Measurements from ENCODE around the gene GINM1.
A peak's percentile ranks its signal among the peaks of the same experiment; 100 is the strongest.

The GINM1 gene

DNA sequence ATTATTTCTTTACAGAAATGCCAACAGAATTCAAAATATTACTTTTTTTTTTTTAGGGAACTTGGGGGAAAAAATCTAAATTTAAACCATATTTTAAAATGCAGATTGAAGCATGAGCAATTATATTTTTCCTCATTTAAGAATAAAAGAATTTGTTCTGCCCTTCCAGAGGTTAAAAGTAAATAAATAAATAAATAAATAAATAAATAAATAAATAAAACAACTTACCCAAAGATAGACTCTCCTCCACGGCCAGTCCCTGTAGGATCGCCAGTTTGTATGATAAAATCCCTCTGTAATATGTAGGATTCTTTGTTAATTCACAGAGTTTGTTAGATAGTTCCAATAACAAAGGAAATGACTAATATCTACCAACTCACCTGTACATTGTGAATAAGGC lies 25.0 kb upstream of the GINM1 start (continued):
- TF ChIP-seq, protein P1, sequence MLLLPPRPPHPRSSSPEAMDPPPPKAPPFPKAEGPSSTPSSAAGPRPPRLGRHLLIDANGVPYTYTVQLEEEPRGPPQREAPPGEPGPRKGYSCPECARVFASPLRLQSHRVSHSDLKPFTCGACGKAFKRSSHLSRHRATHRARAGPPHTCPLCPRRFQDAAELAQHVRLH (tag by site-specific recombination; IDR thresholded peaks at IDR 0.05), result no peak
- TF ChIP-seq ZNF792 (tag by site-specific recombination; IDR thresholded peaks at IDR 0.05) (no peak), ZEB2 (tag by site-specific recombination; IDR thresholded peaks at IDR 0.05) (no peak), ZNF2 (tag by site-specific recombination; IDR thresholded peaks at IDR 0.05) (no peak), ZBTB1 (tag by site-specific recombination; IDR thresholded peaks at IDR 0.05) (no peak), ZNF112 (tag by site-specific recombination; IDR thresholded peaks at IDR 0.05) (no peak), ZNF366 (tag by site-specific recombination; conservative IDR thresholded peaks at IDR 0.05) (no peak), ZNF223 (tag by site-specific recombination; IDR thresholded peaks at IDR 0.05) (no peak), ZBTB20 (tag by site-specific recombination; IDR thresholded peaks at IDR 0.05) (no peak), ZNF621 (tag by site-specific recombination; IDR thresholded peaks at IDR 0.05) (no peak)
- TF ChIP-seq, protein P2, sequence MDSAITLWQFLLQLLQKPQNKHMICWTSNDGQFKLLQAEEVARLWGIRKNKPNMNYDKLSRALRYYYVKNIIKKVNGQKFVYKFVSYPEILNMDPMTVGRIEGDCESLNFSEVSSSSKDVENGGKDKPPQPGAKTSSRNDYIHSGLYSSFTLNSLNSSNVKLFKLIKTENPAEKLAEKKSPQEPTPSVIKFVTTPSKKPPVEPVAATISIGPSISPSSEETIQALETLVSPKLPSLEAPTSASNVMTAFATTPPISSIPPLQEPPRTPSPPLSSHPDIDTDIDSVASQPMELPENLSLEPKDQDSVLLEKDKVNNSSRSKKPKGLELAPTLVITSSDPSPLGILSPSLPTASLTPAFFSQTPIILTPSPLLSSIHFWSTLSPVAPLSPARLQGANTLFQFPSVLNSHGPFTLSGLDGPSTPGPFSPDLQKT (IDR thresholded peaks at IDR 0.05; ENCODE audit: borderline replicate concordance, low read depth, low read length), result no peak
- TF ChIP-seq, protein P3, sequence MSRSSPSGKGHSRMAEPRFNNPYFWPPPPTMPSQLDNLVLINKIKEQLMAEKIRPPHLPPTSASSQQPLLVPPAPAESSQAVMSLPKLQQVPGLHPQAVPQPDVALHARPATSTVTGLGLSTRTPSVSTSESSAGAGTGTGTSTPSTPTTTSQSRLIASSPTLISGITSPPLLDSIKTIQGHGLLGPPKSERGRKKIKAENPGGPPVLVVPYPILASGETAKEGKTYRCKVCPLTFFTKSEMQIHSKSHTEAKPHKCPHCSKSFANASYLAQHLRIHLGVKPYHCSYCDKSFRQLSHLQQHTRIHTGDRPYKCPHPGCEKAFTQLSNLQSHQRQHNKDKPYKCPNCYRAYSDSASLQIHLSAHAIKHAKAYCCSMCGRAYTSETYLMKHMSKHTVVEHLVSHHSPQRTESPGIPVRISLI (tag by site-specific recombination; IDR thresholded peaks at IDR 0.05), result no peak

DNA sequence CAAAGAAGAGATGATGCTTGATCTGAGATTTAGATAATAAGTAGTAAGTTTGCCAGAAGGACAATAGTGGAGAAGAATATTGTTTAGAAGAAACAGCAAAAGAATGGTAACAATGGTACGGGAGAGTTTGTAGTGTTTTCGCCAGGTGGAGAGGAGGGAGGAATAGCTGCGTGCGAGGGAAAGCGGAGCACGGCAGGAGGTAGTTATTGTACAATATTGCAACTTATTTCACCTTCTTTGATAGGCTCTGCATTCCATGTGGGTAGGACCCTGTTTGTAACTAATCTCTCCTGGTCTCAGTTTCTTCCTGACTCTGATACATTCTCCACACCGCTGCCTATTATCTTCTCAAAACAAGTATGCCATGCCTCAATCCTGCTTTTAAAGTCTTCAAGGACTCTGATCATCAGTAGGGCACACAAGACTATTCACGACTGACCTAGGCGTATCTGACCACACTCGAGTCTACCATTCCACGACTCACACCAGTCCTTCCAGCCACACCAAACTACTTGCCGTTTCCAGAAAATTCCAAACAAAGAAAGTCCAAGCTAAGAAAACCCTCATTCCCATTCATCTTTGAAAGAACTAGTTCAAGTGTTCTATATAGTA lies 21.4 kb upstream of the GINM1 start:
- peaks cover 11 to 12% of the 10 kb centered on the region in 2 experiments for H3K36me3 ChIP-seq (ENCODE audit: control insufficient read depth in 2 of 2, insufficient read depth in 1 of 2, low read length in 2 of 2)
- peak overlapping the region; percentile 79 for H3K4me3 ChIP-seq (ENCODE audit: low read depth, low read length)
- no peak overlapping the region for H3K27ac ChIP-seq (ENCODE audit: extremely low read depth, low read depth, low read length)
- peaks cover 3% of the 10 kb centered on the region; the same call in 1 of the 2 replicates for H3K4me1 ChIP-seq (ENCODE audit: control insufficient read depth, insufficient read depth, low read length)
- ChIA-PET CTCF (interaction anchor here (0.6 to 2.8 kb wide), 12 partner anchors 8 to 518 kb away, joined by 3 to 14 read pairs (median 5); partner anchors contain the start of gene NUP43), POLR2A (interaction anchor here (1.5 to 3.3 kb wide), 4 partner anchors 16 to 173 kb away, joined by 3 to 11 read pairs (median 10); partner anchors contain the start of genes GINM1 and LATS1)
- H3K9me3 ChIP-seq (ENCODE audit: control insufficient read depth, insufficient read depth, low read depth, low read length), result no peaks in the 10 kb centered on the region
- TF ChIP-seq, protein P4, sequence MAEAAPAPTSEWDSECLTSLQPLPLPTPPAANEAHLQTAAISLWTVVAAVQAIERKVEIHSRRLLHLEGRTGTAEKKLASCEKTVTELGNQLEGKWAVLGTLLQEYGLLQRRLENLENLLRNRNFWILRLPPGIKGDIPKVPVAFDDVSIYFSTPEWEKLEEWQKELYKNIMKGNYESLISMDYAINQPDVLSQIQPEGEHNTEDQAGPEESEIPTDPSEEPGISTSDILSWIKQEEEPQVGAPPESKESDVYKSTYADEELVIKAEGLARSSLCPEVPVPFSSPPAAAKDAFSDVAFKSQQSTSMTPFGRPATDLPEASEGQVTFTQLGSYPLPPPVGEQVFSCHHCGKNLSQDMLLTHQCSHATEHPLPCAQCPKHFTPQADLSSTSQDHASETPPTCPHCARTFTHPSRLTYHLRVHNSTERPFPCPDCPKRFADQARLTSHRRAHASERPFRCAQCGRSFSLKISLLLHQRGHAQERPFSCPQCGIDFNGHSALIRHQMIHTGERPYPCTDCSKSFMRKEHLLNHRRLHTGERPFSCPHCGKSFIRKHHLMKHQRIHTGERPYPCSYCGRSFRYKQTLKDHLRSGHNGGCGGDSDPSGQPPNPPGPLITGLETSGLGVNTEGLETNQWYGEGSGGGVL (tag by site-specific recombination; IDR thresholded peaks at IDR 0.05), result no peak
- TF ChIP-seq, protein P5, sequence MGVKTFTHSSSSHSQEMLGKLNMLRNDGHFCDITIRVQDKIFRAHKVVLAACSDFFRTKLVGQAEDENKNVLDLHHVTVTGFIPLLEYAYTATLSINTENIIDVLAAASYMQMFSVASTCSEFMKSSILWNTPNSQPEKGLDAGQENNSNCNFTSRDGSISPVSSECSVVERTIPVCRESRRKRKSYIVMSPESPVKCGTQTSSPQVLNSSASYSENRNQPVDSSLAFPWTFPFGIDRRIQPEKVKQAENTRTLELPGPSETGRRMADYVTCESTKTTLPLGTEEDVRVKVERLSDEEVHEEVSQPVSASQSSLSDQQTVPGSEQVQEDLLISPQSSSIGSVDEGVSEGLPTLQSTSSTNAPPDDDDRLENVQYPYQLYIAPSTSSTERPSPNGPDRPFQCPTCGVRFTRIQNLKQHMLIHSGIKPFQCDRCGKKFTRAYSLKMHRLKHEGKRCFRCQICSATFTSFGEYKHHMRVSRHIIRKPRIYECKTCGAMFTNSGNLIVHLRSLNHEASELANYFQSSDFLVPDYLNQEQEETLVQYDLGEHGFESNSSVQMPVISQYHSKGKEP (tag by site-specific recombination; IDR thresholded peaks at IDR 0.05), result 0 out of 2 replicates have a peak, but pooled peaks have one; percentile 33
- TF ChIP-seq, protein P6, sequence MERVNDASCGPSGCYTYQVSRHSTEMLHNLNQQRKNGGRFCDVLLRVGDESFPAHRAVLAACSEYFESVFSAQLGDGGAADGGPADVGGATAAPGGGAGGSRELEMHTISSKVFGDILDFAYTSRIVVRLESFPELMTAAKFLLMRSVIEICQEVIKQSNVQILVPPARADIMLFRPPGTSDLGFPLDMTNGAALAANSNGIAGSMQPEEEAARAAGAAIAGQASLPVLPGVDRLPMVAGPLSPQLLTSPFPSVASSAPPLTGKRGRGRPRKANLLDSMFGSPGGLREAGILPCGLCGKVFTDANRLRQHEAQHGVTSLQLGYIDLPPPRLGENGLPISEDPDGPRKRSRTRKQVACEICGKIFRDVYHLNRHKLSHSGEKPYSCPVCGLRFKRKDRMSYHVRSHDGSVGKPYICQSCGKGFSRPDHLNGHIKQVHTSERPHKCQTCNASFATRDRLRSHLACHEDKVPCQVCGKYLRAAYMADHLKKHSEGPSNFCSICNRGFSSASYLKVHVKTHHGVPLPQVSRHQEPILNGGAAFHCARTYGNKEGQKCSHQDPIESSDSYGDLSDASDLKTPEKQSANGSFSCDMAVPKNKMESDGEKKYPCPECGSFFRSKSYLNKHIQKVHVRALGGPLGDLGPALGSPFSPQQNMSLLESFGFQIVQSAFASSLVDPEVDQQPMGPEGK (tag by site-specific recombination; IDR thresholded peaks at IDR 0.05), result no peak
- peak; percentile 52; the same call in 1 of the 2 replicates for TF ChIP-seq ZNF341 (tag by site-specific recombination; IDR thresholded peaks at IDR 0.05; ENCODE audit: low read depth)
- TF ChIP-seq PRDM1 (tag by site-specific recombination; IDR thresholded peaks at IDR 0.05), result peak; percentile 62
- 0 out of 2 replicates have a peak, but pooled peaks have one; percentile 13 for TF ChIP-seq ZNF548 (tag by site-specific recombination; IDR thresholded peaks at IDR 0.05)
- TF ChIP-seq ZNF366 (tag by site-specific recombination; conservative IDR thresholded peaks at IDR 0.05), result 0 out of 2 replicates have a peak, but pooled peaks have one; percentile 10
- TF ChIP-seq, protein P7, sequence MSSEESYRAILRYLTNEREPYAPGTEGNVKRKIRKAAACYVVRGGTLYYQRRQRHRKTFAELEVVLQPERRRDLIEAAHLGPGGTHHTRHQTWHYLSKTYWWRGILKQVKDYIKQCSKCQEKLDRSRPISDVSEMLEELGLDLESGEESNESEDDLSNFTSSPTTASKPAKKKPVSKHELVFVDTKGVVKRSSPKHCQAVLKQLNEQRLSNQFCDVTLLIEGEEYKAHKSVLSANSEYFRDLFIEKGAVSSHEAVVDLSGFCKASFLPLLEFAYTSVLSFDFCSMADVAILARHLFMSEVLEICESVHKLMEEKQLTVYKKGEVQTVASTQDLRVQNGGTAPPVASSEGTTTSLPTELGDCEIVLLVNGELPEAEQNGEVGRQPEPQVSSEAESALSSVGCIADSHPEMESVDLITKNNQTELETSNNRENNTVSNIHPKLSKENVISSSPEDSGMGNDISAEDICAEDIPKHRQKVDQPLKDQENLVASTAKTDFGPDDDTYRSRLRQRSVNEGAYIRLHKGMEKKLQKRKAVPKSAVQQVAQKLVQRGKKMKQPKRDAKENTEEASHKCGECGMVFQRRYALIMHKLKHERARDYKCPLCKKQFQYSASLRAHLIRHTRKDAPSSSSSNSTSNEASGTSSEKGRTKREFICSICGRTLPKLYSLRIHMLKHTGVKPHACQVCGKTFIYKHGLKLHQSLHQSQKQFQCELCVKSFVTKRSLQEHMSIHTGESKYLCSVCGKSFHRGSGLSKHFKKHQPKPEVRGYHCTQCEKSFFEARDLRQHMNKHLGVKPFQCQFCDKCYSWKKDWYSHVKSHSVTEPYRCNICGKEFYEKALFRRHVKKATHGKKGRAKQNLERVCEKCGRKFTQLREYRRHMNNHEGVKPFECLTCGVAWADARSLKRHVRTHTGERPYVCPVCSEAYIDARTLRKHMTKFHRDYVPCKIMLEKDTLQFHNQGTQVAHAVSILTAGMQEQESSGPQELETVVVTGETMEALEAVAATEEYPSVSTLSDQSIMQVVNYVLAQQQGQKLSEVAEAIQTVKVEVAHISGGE (tag by site-specific recombination; conservative IDR thresholded peaks at IDR 0.05; ENCODE audit: low read depth), result no peak
- TF ChIP-seq HOXC10 (CRISPR knock-in tag; IDR thresholded peaks at IDR 0.05), result no peak
- TF ChIP-seq, protein P8, sequence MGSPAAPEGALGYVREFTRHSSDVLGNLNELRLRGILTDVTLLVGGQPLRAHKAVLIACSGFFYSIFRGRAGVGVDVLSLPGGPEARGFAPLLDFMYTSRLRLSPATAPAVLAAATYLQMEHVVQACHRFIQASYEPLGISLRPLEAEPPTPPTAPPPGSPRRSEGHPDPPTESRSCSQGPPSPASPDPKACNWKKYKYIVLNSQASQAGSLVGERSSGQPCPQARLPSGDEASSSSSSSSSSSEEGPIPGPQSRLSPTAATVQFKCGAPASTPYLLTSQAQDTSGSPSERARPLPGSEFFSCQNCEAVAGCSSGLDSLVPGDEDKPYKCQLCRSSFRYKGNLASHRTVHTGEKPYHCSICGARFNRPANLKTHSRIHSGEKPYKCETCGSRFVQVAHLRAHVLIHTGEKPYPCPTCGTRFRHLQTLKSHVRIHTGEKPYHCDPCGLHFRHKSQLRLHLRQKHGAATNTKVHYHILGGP (tag by site-specific recombination; IDR thresholded peaks at IDR 0.05), result no peak
- no peak for TF ChIP-seq ZNF629 (tag by site-specific recombination; IDR thresholded peaks at IDR 0.05)
- peak; percentile 21; the same call in 1 of the 2 replicates for TF ChIP-seq ZFP69B (tag by site-specific recombination; IDR thresholded peaks at IDR 0.05)
